Liver (tissue), 3 donors: ENCODE measurements around the gene ATF5.

Experiments
- EGR1 ChIP-seq, 2 donors: IDR thresholded peaks; 2 replicates each; pipeline ENCODE4 v1.6.1; 2016 to 2018; ENCODE audit warnings: antibody characterized with exemption in 2 of 2, low read depth in 2 of 2
- FOXA1 ChIP-seq: IDR thresholded peaks from 2 replicates; pipeline ENCODE4 v1.6.1; 2016; ENCODE audit warnings: antibody characterized with exemption
- RAD21 ChIP-seq, 2 donors: IDR thresholded peaks; 2 replicates each; pipeline ENCODE4 v1.6.1; 2016; ENCODE audit warnings: antibody characterized with exemption in 2 of 2, mild to moderate bottlenecking in 2 of 2
- SP1 ChIP-seq: IDR thresholded peaks from 2 replicates; pipeline ENCODE4 v1.6.1; 2018; ENCODE audit warnings: antibody characterized with exemption, mild to moderate bottlenecking
- TF ChIP-seq, protein P1 (sequence below): IDR thresholded peaks from 2 replicates; pipeline ENCODE4 v1.6.1; 2016; ENCODE audit warnings: antibody characterized with exemption
- TF ChIP-seq, protein P2 (sequence below): fragments of 150-350 bp; IDR thresholded peaks from 2 replicates; pipeline ENCODE4 v1.5.1; 2017; ENCODE audit warnings: improper control_type of control experiment, low read depth, low read length; ENCODE audit not compliant: missing input control
- TF ChIP-seq, protein P3 (sequence below): IDR thresholded peaks from 2 replicates; pipeline ENCODE4 v1.6.1; 2016; ENCODE audit warnings: antibody characterized with exemption
- donor health status: healthy.
- donor health status: healthy.

DNA sequence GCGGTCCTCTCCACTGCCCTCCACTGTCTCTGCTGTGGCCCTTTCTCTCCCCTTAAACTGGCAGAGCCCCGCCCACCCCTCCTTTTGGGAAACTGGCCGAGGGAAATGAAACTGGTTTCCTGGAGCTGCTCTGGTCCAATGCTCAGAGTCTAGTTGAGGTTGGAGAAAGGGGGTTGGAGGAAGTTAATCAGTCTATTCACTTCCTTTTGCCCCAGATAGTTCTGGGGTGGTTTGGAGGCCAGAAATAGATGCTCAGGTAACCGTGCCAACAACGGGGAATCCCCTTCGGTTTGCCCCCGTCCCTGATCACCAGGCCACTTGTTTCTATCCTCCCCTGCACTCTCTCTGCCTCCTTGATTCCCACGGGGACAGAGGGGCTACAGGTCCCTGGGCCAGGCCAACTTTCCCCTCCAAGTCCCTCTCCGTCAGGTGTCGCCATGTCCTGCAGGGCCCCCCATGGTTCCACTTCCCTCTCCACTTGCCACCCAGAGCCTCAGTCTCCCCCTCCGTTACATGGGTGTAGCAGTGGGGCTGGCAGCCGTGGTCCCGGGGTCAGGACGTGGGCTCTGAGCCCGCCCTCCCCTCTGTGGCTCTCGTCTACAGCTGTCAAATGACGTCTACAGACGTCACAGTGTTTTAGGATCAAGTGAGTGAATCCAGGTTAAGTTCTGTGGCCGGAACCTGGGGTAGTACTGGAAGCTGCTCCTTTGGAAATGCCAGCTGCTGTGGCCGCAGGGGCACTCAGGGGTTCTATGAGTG, 32.0 kb upstream of the ATF5 start, which contains the start of gene IL4I1:
- TF ChIP-seq, protein P1, sequence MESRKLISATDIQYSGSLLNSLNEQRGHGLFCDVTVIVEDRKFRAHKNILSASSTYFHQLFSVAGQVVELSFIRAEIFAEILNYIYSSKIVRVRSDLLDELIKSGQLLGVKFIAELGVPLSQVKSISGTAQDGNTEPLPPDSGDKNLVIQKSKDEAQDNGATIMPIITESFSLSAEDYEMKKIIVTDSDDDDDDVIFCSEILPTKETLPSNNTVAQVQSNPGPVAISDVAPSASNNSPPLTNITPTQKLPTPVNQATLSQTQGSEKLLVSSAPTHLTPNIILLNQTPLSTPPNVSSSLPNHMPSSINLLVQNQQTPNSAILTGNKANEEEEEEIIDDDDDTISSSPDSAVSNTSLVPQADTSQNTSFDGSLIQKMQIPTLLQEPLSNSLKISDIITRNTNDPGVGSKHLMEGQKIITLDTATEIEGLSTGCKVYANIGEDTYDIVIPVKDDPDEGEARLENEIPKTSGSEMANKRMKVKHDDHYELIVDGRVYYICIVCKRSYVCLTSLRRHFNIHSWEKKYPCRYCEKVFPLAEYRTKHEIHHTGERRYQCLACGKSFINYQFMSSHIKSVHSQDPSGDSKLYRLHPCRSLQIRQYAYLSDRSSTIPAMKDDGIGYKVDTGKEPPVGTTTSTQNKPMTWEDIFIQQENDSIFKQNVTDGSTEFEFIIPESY = no peak
- TF ChIP-seq, protein P2, sequence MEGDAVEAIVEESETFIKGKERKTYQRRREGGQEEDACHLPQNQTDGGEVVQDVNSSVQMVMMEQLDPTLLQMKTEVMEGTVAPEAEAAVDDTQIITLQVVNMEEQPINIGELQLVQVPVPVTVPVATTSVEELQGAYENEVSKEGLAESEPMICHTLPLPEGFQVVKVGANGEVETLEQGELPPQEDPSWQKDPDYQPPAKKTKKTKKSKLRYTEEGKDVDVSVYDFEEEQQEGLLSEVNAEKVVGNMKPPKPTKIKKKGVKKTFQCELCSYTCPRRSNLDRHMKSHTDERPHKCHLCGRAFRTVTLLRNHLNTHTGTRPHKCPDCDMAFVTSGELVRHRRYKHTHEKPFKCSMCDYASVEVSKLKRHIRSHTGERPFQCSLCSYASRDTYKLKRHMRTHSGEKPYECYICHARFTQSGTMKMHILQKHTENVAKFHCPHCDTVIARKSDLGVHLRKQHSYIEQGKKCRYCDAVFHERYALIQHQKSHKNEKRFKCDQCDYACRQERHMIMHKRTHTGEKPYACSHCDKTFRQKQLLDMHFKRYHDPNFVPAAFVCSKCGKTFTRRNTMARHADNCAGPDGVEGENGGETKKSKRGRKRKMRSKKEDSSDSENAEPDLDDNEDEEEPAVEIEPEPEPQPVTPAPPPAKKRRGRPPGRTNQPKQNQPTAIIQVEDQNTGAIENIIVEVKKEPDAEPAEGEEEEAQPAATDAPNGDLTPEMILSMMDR = no peak
- TF ChIP-seq RAD21 (IDR thresholded peaks at IDR 0.05) = no peak
- TF ChIP-seq EGR1 (IDR thresholded peaks at IDR 0.05; ENCODE audit: low read depth in 2 of 2) = no peak
- TF ChIP-seq SP1 = no peak
- TF ChIP-seq, protein P3, sequence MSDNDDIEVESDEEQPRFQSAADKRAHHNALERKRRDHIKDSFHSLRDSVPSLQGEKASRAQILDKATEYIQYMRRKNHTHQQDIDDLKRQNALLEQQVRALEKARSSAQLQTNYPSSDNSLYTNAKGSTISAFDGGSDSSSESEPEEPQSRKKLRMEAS = no peak
- TF ChIP-seq FOXA1 = no peak
